Endothelial cell of umbilical vein (primary cell): ENCODE results near the gene PHF2. TPM values are rescaled to one million over a fixed set of nuclear protein-coding genes. Genes with fewer than 3 reads are reported as not detected.

Experiments
- BruUV-seq: library from RNA; stranded (reverse); fragments of 400-500 nt; replicated peaks from 2 replicates; lab custom pipeline; 2021; lab: Mats Ljungman, UMichigan
- CTCF ChIA-PET: fragments of 300-600, 350-600 bp; sonication (Branson Sonifier 250); formaldehyde crosslinking; loops from one replicate; lab custom pipeline; 2021; ENCODE audit warnings: antibody characterized with exemption, inconsistent platforms; lab: Charles Lee
- POLR2A ChIA-PET: fragments of 300-600, 350-600 bp; sonication (Branson Sonifier 250); formaldehyde crosslinking; loops from one replicate; lab custom pipeline; 2021; ENCODE audit warnings: antibody characterized with exemption, inconsistent platforms; lab: Charles Lee
- DNase-seq: peaks from one replicate; pipeline ENCODE4 v3.0.0-alpha.2; 2011; ENCODE audit warnings: low read depth, low spot score
- FAIRE-seq: peaks from 2 replicates; lab custom pipeline; 2011; peaks lifted over from hg19 to GRCh38; lab: Jason Lieb, UNC
- H2AFZ ChIP-seq: 2 replicates; pipeline ENCODE4 v1.6.0; 2012; ENCODE audit warnings: low read depth, low read length, control low read depth, inconsistent platforms
- H3K27ac ChIP-seq: 2 replicates; pipeline ENCODE4 v1.5.1; 2011; ENCODE audit warnings: low read depth, mild to moderate bottlenecking, control low read depth, low read length, moderate library complexity; ENCODE audit not compliant: insufficient read depth
- H3K27me3 ChIP-seq, 2 experiments: 2 replicates each; pipeline versions ENCODE4 v1.6.0 to v1.6.1; 2011; ENCODE audit warnings: low read length in 2 of 2, mixed read lengths in 1 of 2; ENCODE audit not compliant: control insufficient read depth in 2 of 2, insufficient read depth in 2 of 2
- H3K36me3 ChIP-seq, 2 experiments: 2 replicates in 1 of 2; 3 replicates in 1 of 2; pipeline ENCODE4 v1.5.1; 2011; ENCODE audit warnings: low read length in 2 of 2, mild to moderate bottlenecking in 1 of 2, moderate library complexity in 1 of 2; ENCODE audit not compliant: control insufficient read depth in 2 of 2, insufficient read depth in 2 of 2; ENCODE audit errors: extremely low read depth in 1 of 2
- H3K4me1 ChIP-seq: 3 replicates; pipeline ENCODE4 v1.5.1; 2011; ENCODE audit warnings: mild to moderate bottlenecking, low read length; ENCODE audit not compliant: control insufficient read depth, insufficient read depth; ENCODE audit errors: extremely low read depth
- H3K4me2 ChIP-seq: 2 replicates; pipeline ENCODE4 v1.6.1; 2011; ENCODE audit warnings: low read length, control low read depth, mixed read lengths; ENCODE audit not compliant: insufficient read depth
- H3K4me3 ChIP-seq, 3 experiments: fragments of 200-600 bp in 1 of 3; sonication (generic), shearing (Covaris generic) in 1 of 3; replicated peaks in 1 of 3; 2 replicates each; pipeline ENCODE4 v1.5.1; 2011 to 2016; ENCODE audit warnings: control low read depth in 3 of 3, low read length in 3 of 3, mild to moderate bottlenecking in 2 of 3, inconsistent platforms in 1 of 3, low read depth in 1 of 3, moderate library complexity in 1 of 3; ENCODE audit not compliant: insufficient read depth in 1 of 3
- H3K79me2 ChIP-seq: 2 replicates; pipeline ENCODE4 v1.6.0; 2012; ENCODE audit warnings: low read length, inconsistent platforms; ENCODE audit not compliant: control insufficient read depth, insufficient read depth
- H3K9ac ChIP-seq: replicated peaks from 2 replicates; pipeline ENCODE3; 2011; ENCODE audit warnings: low read length, control low read depth; ENCODE audit not compliant: insufficient read depth; ENCODE audit errors: extremely low read depth
- H3K9me1 ChIP-seq: replicated peaks from 3 replicates; pipeline ENCODE4 v1.6.0; 2011; ENCODE audit warnings: mild to moderate bottlenecking, low read length; ENCODE audit not compliant: control insufficient read depth, insufficient read depth; ENCODE audit errors: extremely low read depth
- H3K9me3 ChIP-seq: replicated peaks from 2 replicates; pipeline ENCODE4 v1.5.1; 2012; ENCODE audit warnings: low read length, inconsistent platforms; ENCODE audit not compliant: control insufficient read depth, insufficient read depth
- H4K20me1 ChIP-seq: replicated peaks from 2 replicates; pipeline ENCODE3; 2011; ENCODE audit warnings: mild to moderate bottlenecking, low read length; ENCODE audit not compliant: control insufficient read depth, insufficient read depth; ENCODE audit errors: extremely low read depth
- CTCF ChIP-seq, 2 donors: IDR thresholded peaks; 1 replicate in 1 of 2; 2 replicates in 1 of 2; pipeline ENCODE4 v1.5.1; 2011; ENCODE audit warnings: low read length in 2 of 2, mild to moderate bottlenecking in 2 of 2, moderate library complexity in 2 of 2, control low read depth in 1 of 2, inconsistent platforms in 1 of 2, low read depth in 1 of 2; ENCODE audit not compliant: insufficient read depth in 1 of 2; ENCODE audit errors: extremely low read depth in 1 of 2
- EZH2 ChIP-seq: IDR thresholded peaks from 2 replicates; pipeline ENCODE4 v1.6.1; 2012; ENCODE audit warnings: borderline replicate concordance, low read depth, mild to moderate bottlenecking, moderate library complexity, low read length, inconsistent platforms; ENCODE audit not compliant: severe bottlenecking
- FOS ChIP-seq: IDR thresholded peaks from 2 replicates; pipeline ENCODE4 v1.6.1; 2011; ENCODE audit warnings: mild to moderate bottlenecking, low read length, moderate library complexity, borderline replicate concordance; ENCODE audit not compliant: insufficient read depth
- GATA2 ChIP-seq: IDR thresholded peaks from 2 replicates; pipeline ENCODE4 v1.7.0; 2011; ENCODE audit warnings: low read depth, mild to moderate bottlenecking, moderate library complexity, mixed read lengths, low read length; ENCODE audit not compliant: insufficient read length, insufficient read depth
- JUN ChIP-seq: IDR thresholded peaks from 2 replicates; pipeline ENCODE4 v1.6.1; 2011; ENCODE audit warnings: borderline replicate concordance, low read depth; ENCODE audit not compliant: insufficient read length, insufficient read depth
- MAX ChIP-seq: IDR thresholded peaks from 2 replicates; pipeline ENCODE4 v1.6.1; 2011; ENCODE audit not compliant: insufficient read depth, insufficient read length
- MYC ChIP-seq: IDR thresholded peaks from one replicate; pipeline ENCODE4 v1.6.1; 2011; ENCODE audit warnings: mild to moderate bottlenecking, low read depth, low read length
- POLR2A ChIP-seq: IDR thresholded peaks from 2 replicates; pipeline ENCODE4 v1.6.1; 2012; ENCODE audit warnings: low read depth, mild to moderate bottlenecking, control low read depth, low read length
- POLR2AphosphoS5 ChIP-seq: IDR thresholded peaks from 2 replicates; pipeline ENCODE4 v1.6.1; 2012; ENCODE audit warnings: low read depth, mild to moderate bottlenecking, control low read depth, low read length, moderate library complexity; ENCODE audit not compliant: insufficient read depth
- dilution Hi-C: fragments of 300-500 bp; cut with MboI; formaldehyde crosslinking; loops from one replicate; pipeline ENCODE4 v1.15.0; 2019; ENCODE audit warnings: low sequenced_read_pairs; ENCODE audit not compliant: extremely low pct_ligation_motif_present
- intact Hi-C: fragments of 100-400 bp; cut with micrococcal nuclease; formaldehyde crosslinking; loops from one replicate; pipeline ENCODE4 v1.10.0; 2022
- polyA plus RNA-seq, 4 experiments: library from polyadenylated mRNA; depleted of rRNA in 3 of 4; stranded (reverse) in 3 of 4; unstranded in 1 of 4; fragments of >200 nt; gene quantifications; 2 replicates each; pipeline versions ENCODE4 v1.2.1 to v1.2.3, GENCODE V29; 2011 to 2012; ENCODE audit warnings: missing spikeins in 1 of 4
- total RNA-seq: library from RNA; stranded (reverse); gene quantifications from 2 replicates; pipeline ENCODE4 v1.2.3, GENCODE V29; 2021

Gene PHF2
- total and polyA plus RNA-seq, 2 donors (not counting 3 experiments of a cell fraction or from before 2014, with no cell fraction given): 9.8 to 22.5 TPM

GRCh38 chr9:93634311-93635185, 58.2 kb downstream of the PHF2 start:
- TF ChIP-seq MAX: no peak
- FAIRE-seq (no peak), DNase-seq (no peak)
- no peaks in the 10 kb centered on the region for H3K4me1 ChIP-seq
- H3K36me3 ChIP-seq: peaks cover 0 to 20% of the 10 kb centered on the region in 2 experiments
- H2AFZ ChIP-seq: no peak overlapping the region
- H3K79me2 ChIP-seq: no peaks in the 10 kb centered on the region
- ChIA-PET CTCF (no interaction called here), POLR2A (interaction anchor here (0.7 kb wide), 1 partner anchor 233 kb away, joined by 3 read pairs; no protein-coding TSS in a partner anchor)
- no peak overlapping the region for H3K4me3 ChIP-seq
- no peak overlapping the region for H3K4me2 ChIP-seq
- intact Hi-C loops: no loop called here
- H3K27me3 ChIP-seq: no peaks in the 10 kb centered on the region
- H3K9me1 ChIP-seq: no peaks in the 10 kb centered on the region
- no peaks in the 10 kb centered on the region for H3K9me3 ChIP-seq
- H3K27ac ChIP-seq: no peak overlapping the region
- no TSS peak for BruUV-seq
- no peak overlapping the region for H3K9ac ChIP-seq
- H4K20me1 ChIP-seq: no peaks in the 10 kb centered on the region
- dilution Hi-C loops: no loop called here

- FAIRE-seq: no peak
- intact Hi-C loops (no loop called here), dilution Hi-C loops (no loop called here)
- Histone ChIP-seq H3K27ac (no peak overlapping the region), H3K36me3 (peaks cover 0 to 17% of the 10 kb centered on the region in 2 experiments), H3K4me2 (no peak overlapping the region), H3K4me3 (no peak overlapping the region), H3K79me2 (no peaks in the 10 kb centered on the region), H3K4me1 (no peaks in the 10 kb centered on the region), H3K9me1 (no peaks in the 10 kb centered on the region), H3K27me3 (no peaks in the 10 kb centered on the region), H4K20me1 (no peaks in the 10 kb centered on the region), H2AFZ (no peak overlapping the region), H3K9me3 (no peaks in the 10 kb centered on the region), H3K9ac (no peak overlapping the region)
- BruUV-seq: no TSS peak
- POLR2A ChIA-PET: interaction anchor here (0.7 kb wide), 1 partner anchor 234 kb away, joined by 3 read pairs; no protein-coding TSS in a partner anchor
- TF ChIP-seq POLR2A (no peak), CTCF (IDR thresholded peaks at IDR 0.05; ENCODE audit: extremely low read depth in 1 of 2, insufficient read depth in 1 of 2, low read depth in 1 of 2, low read length in 2 of 2) (no peak), MAX (no peak), POLR2AphosphoS5 (no peak), EZH2 (no peak), MYC (no peak), FOS (no peak), JUN (no peak), GATA2 (no peak)
- no peak for DNase-seq
- CTCF ChIA-PET: no interaction called here
Observed at GRCh38 chr9:93635186-93636107, 59.1 kb downstream of the PHF2 start.
